Thyroid gland (tissue), 4 donors: ENCODE measurements around the gene DAZL. TPM values are rescaled to one million over a fixed set of nuclear protein-coding genes. Genes with fewer than 3 reads are reported as not detected.

ENCODE experiments used
- DNase-seq, 2 donors: peaks; one replicate each; pipeline ENCODE4 v3.0.0-alpha.2; 2019
- H3K27ac ChIP-seq, 3 donors: fragments of 200-600 bp; sonication (generic); 1 replicate in 2 of 3; 2 replicates in 1 of 3; pipeline ENCODE4 v1.5.1; 2016 to 2019; ENCODE audit warnings: mild to moderate bottlenecking in 1 of 3, moderate library complexity in 1 of 3
- H3K27me3 ChIP-seq: fragments of 200-600 bp; sonication (generic); one replicate; pipeline ENCODE4 v1.5.1; 2019
- H3K36me3 ChIP-seq, 2 donors: fragments of 200-600 bp; sonication (generic); one replicate each; pipeline ENCODE4 v1.5.1; 2016 to 2019
- H3K4me1 ChIP-seq, 2 donors: fragments of 200-600 bp; sonication (generic); one replicate each; pipeline ENCODE4 v1.5.1; 2017 to 2019
- H3K4me3 ChIP-seq, 3 donors: fragments of 200-600 bp; sonication (generic); replicated peaks in 1 of 3; 1 replicate in 2 of 3; 2 replicates in 1 of 3; pipeline ENCODE4 v1.5.1; 2016; ENCODE audit warnings: mild to moderate bottlenecking in 1 of 3
- H3K9me3 ChIP-seq: fragments of 200-600 bp; sonication (generic); one replicate; pipeline ENCODE4 v1.5.1; 2017
- CTCF ChIP-seq, 6 experiments: fragments of 200-600 bp in 3 of 6; fragments of 450-650 bp in 3 of 6; sonication (generic) in 3 of 6; IDR thresholded peaks; one replicate each; pipeline ENCODE4 v1.5.1; 2016 to 2019; ENCODE audit warnings: antibody characterized with exemption in 6 of 6, mild to moderate bottlenecking in 2 of 6, inconsistent platforms in 1 of 6, moderate library complexity in 1 of 6
- POLR2A ChIP-seq, 2 donors: fragments of 450-650 bp; IDR thresholded peaks; one replicate each; pipeline ENCODE4 v1.6.1; 2017; ENCODE audit warnings: antibody characterized with exemption in 2 of 2, mild to moderate bottlenecking in 2 of 2, moderate library complexity in 1 of 2
- WGBS, 2 donors: methylation state at CpG; one replicate each; pipeline ENCODE4 v1.1.5; 2017; 5-methylcytosine and 5-hydroxymethylcytosine counted together
- intact Hi-C: fragments of 100-400 bp; cut with DNase I; formaldehyde crosslinking; loops from one replicate; pipeline ENCODE4 v1.15.1; 2023
- total RNA-seq, 4 donors: library from RNA; depleted of rRNA; stranded (reverse); fragments of >200 nt; gene quantifications; one replicate each; pipeline ENCODE4 v1.2.3, GENCODE V29; 2016

The DAZL gene
- total RNA-seq, 4 donors from 2014 or later, result 0.27 TPM; not detected in 3

- no peak for DNase-seq
- no peaks in the 10 kb centered on the region for H3K36me3 ChIP-seq
These were observed 66.7 kb downstream of the DAZL start for GRCh38 chr3:16538507-16538906.

GRCh38 chr3:16536996-16537395 is 68.2 kb downstream of the DAZL start:
- Histone ChIP-seq H3K4me3 (no peak overlapping the region), H3K4me1 (no peaks in the 10 kb centered on the region), H3K36me3 (no peaks in the 10 kb centered on the region), H3K9me3 (no peaks in the 10 kb centered on the region), H3K27me3 (no peaks in the 10 kb centered on the region), H3K27ac (no peak overlapping the region)
- WGBS, 2 donors, result 80 to 82% methylated on average over 3 of the region's 3 CpGs
- TF ChIP-seq CTCF (IDR thresholded peaks at IDR 0.05), result no peak
- no peak for TF ChIP-seq POLR2A (IDR thresholded peaks at IDR 0.05)
- intact Hi-C loops, result no loop called here
- no peak for DNase-seq

More at GRCh38 chr3:16538507-16538906, 66.7 kb downstream of the DAZL start:
- intact Hi-C loops, result no loop called here
- Histone ChIP-seq H3K4me3 (no peak overlapping the region), H3K27me3 (no peaks in the 10 kb centered on the region), H3K9me3 (no peaks in the 10 kb centered on the region), H3K27ac (no peak overlapping the region), H3K4me1 (no peaks in the 10 kb centered on the region)
- TF ChIP-seq CTCF (IDR thresholded peaks at IDR 0.05) (no peak), POLR2A (IDR thresholded peaks at IDR 0.05) (no peak)
- WGBS, 2 donors, result 76 to 87% methylated on average over 4 of the region's 4 CpGs

Other genes with a start within 250 kb of the DAZL start
- 100 to 1,000 TPM; 110 to 239 (median 153) TPM for gene RFTN1, start 91.7 kb downstream of the DAZL start, total RNA-seq